KMS-11 (cell line): ENCODE results near the gene HSF2BP.

Experiments
- H2AFZ ChIP-seq: fragments of 200-600 bp; sonication (generic); 2 replicates; pipeline ENCODE4 v1.6.1; 2016; ENCODE audit warnings: antibody characterized with exemption, mixed run types, low read depth
- H3K27ac ChIP-seq: fragments of 200-600 bp; sonication (generic); 2 replicates; pipeline ENCODE4 v1.6.1; 2016; ENCODE audit warnings: mild to moderate bottlenecking, mixed run types
- H3K27me3 ChIP-seq: fragments of 200-600 bp; sonication (generic); 2 replicates; pipeline ENCODE4 v1.6.1; 2017; ENCODE audit warnings: mild to moderate bottlenecking, low read depth, mixed run types, moderate library complexity; ENCODE audit not compliant: insufficient read depth
- H3K36me3 ChIP-seq: fragments of 200-600 bp; sonication (generic); 2 replicates; pipeline ENCODE4 v1.6.1; 2017; ENCODE audit warnings: mild to moderate bottlenecking, mixed run types; ENCODE audit not compliant: insufficient read depth
- H3K4me1 ChIP-seq: fragments of 200-600 bp; sonication (generic); 2 replicates; pipeline ENCODE4 v1.6.1; 2016; ENCODE audit warnings: mild to moderate bottlenecking, low read depth, mixed run types; ENCODE audit not compliant: poor library complexity, severe bottlenecking
- H3K4me2 ChIP-seq: fragments of 200-600 bp; sonication (generic); 2 replicates; pipeline ENCODE4 v1.7.0; 2016; ENCODE audit warnings: mild to moderate bottlenecking, mixed run types
- H3K4me3 ChIP-seq: fragments of 200-600 bp; sonication (generic); IDR thresholded peaks from 2 replicates; pipeline ENCODE4 v1.6.1; 2017; ENCODE audit warnings: low read depth, low read length, mixed read lengths; ENCODE audit not compliant: insufficient read depth
- H3K79me2 ChIP-seq: fragments of 200-600 bp; sonication (generic); 2 replicates; pipeline ENCODE4 v1.6.1; 2016; ENCODE audit warnings: low read depth, mixed run types; ENCODE audit not compliant: insufficient read depth
- H3K9ac ChIP-seq: fragments of 200-600 bp; sonication (generic); 2 replicates; pipeline ENCODE4 v1.6.1; 2016; ENCODE audit warnings: mild to moderate bottlenecking, mixed run types
- H4K20me1 ChIP-seq: fragments of 200-600 bp; sonication (generic); 2 replicates; pipeline ENCODE4 v1.6.1; 2016; ENCODE audit warnings: mild to moderate bottlenecking, mixed run types; ENCODE audit not compliant: insufficient read depth
- CTCF ChIP-seq: fragments of 200-600 bp; sonication (generic); conservative IDR thresholded peaks from 2 replicates; pipeline ENCODE4 v1.6.1; 2017; ENCODE audit warnings: low read depth, mild to moderate bottlenecking, antibody characterized with exemption, low read length, moderate library complexity, mixed read lengths

Gene HSF2BP

GRCh38 chr21:43658088-43658741 lies 1.1 kb downstream of the HSF2BP start:
- H3K4me1 ChIP-seq, result peaks cover 16% of the 10 kb centered on the region
- no peak overlapping the region for H3K4me3 ChIP-seq
- H3K27ac ChIP-seq, result no peak overlapping the region
- peaks cover 4% of the 10 kb centered on the region; the same call in 1 of the 2 replicates for H4K20me1 ChIP-seq
- no peak for TF ChIP-seq CTCF
- no peaks in the 10 kb centered on the region for H3K27me3 ChIP-seq
- no peak overlapping the region for H3K9ac ChIP-seq
- no peak overlapping the region for H2AFZ ChIP-seq
- H3K36me3 ChIP-seq, result peaks cover 13% of the 10 kb centered on the region; the same call in 1 of the 2 replicates
- H3K4me2 ChIP-seq, result no peak overlapping the region
- H3K79me2 ChIP-seq, result peaks cover 38% of the 10 kb centered on the region

- Histone ChIP-seq H3K9ac (no peak overlapping the region), H3K4me1 (peaks cover 16% of the 10 kb centered on the region), H3K27me3 (no peaks in the 10 kb centered on the region), H3K36me3 (peaks cover 12% of the 10 kb centered on the region; the same call in 1 of the 2 replicates), H3K27ac (no peak overlapping the region), H2AFZ (no peak overlapping the region), H3K79me2 (peaks cover 31% of the 10 kb centered on the region), H3K4me2 (no peak overlapping the region), H3K4me3 (no peak overlapping the region), H4K20me1 (peaks cover 4% of the 10 kb centered on the region; the same call in 1 of the 2 replicates)
- TF ChIP-seq CTCF, result no peak
Measured at GRCh38 chr21:43657355-43658087, 1.8 kb downstream of the HSF2BP start.

- Histone ChIP-seq H3K4me1 (peaks cover 5% of the 10 kb centered on the region), H3K9ac (no peak overlapping the region), H3K27me3 (no peaks in the 10 kb centered on the region), H4K20me1 (no peaks in the 10 kb centered on the region), H2AFZ (no peak overlapping the region), H3K4me3 (no peak overlapping the region), H3K79me2 (peaks cover 5% of the 10 kb centered on the region), H3K36me3 (no peaks in the 10 kb centered on the region), H3K27ac (no peak overlapping the region), H3K4me2 (no peak overlapping the region)
- no peak for TF ChIP-seq CTCF
Measured at GRCh38 chr21:43654806-43655489, 4.3 kb downstream of the HSF2BP start.

GRCh38 chr21:43653626-43654025 lies 5.7 kb downstream of the HSF2BP start:
- no peaks in the 10 kb centered on the region for H3K4me1 ChIP-seq
- no peak overlapping the region for H3K27ac ChIP-seq
- H3K9ac ChIP-seq, result no peak overlapping the region
- no peak overlapping the region for H3K4me3 ChIP-seq
- no peaks in the 10 kb centered on the region for H3K27me3 ChIP-seq
- no peak overlapping the region for H2AFZ ChIP-seq
- no peaks in the 10 kb centered on the region for H4K20me1 ChIP-seq
- H3K79me2 ChIP-seq, result no peaks in the 10 kb centered on the region
- no peaks in the 10 kb centered on the region for H3K36me3 ChIP-seq
- TF ChIP-seq CTCF, result no peak
- no peak overlapping the region for H3K4me2 ChIP-seq
